ENCODE measurements around the gene RBP5. TPM values are rescaled to one million over a fixed set of nuclear protein-coding genes. Genes with fewer than 3 reads are reported as not detected.
A peak's percentile ranks its signal among the peaks of the same experiment; 100 is the strongest.

Gene RBP5
- total and polyA plus RNA-seq, 8 donors = 3.3 to 5.3 (median 5.0) TPM; not detected in 5

DNA sequence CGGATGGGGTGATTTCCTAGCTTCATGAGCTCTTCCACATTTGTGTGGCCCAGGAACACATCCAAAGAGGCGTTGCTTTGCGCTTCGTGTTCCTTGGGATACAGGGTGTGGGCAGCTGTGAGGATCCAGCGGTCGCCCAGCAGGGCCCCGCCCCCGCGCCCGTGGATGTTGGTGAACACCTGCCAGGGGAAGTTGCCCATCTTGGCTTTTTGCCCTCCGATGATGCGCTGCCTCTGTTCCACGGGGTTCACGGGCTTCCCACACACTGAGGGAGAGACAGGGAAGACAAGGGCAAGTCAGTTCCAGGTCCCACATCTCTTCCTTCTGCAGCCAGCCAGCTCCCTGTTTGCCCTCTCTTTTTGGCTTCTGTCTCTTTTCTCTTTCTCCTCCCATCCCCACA, 47.7 kb downstream of the RBP5 start:
- Histone ChIP-seq H3K4me3 (no peak overlapping the region), H3K9me3 (no peaks in the 10 kb centered on the region), H3K27ac (peak overlapping the region in 3 of 5 donors; percentile 47 to 82 (median 79)), H3K4me1 (peaks cover 8 to 22% (median 15%) of the 10 kb centered on the region in 4 donors), H3K36me3 (peaks cover 15 to 48% (median 46%) of the 10 kb centered on the region in 4 donors), H3K27me3 (no peaks in the 10 kb centered on the region)
- no peak for DNase-seq
- TF ChIP-seq, protein P1, sequence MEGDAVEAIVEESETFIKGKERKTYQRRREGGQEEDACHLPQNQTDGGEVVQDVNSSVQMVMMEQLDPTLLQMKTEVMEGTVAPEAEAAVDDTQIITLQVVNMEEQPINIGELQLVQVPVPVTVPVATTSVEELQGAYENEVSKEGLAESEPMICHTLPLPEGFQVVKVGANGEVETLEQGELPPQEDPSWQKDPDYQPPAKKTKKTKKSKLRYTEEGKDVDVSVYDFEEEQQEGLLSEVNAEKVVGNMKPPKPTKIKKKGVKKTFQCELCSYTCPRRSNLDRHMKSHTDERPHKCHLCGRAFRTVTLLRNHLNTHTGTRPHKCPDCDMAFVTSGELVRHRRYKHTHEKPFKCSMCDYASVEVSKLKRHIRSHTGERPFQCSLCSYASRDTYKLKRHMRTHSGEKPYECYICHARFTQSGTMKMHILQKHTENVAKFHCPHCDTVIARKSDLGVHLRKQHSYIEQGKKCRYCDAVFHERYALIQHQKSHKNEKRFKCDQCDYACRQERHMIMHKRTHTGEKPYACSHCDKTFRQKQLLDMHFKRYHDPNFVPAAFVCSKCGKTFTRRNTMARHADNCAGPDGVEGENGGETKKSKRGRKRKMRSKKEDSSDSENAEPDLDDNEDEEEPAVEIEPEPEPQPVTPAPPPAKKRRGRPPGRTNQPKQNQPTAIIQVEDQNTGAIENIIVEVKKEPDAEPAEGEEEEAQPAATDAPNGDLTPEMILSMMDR (IDR thresholded peaks at IDR 0.05) = no peak
- TF ChIP-seq EP300 (IDR thresholded peaks at IDR 0.05) = no peak
- TF ChIP-seq POLR2AphosphoS5 (IDR thresholded peaks at IDR 0.05) = no peak
- no peak for TF ChIP-seq POLR2A (IDR thresholded peaks at IDR 0.05)
- intact Hi-C loops (cut with DNase I; ENCODE audit: low total_unique reads) = no loop called here
- WGBS, 5 donors = 79 to 88% (median 84%) methylated on average over 14 of the region's 14 CpGs

DNA sequence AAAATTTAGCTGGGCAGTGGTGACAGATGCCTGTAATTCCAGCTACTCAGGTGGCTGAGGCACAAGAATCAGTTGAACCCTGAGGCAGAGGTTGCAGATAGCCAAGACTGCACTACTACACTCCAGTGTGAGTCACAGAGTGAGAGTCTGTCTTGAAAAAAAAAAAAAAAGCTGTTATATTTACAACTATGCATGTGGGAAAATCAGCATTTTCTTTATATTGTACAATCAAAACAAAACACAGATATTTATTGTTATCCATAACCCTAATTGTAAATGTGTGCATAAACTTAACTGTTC, 48.9 kb downstream of the RBP5 start:
- intact Hi-C loops (cut with DNase I; ENCODE audit: low total_unique reads) = no loop called here
- H3K4me1 ChIP-seq = peaks cover 8 to 22% (median 15%) of the 10 kb centered on the region in 4 donors
- no peak for DNase-seq
- H3K36me3 ChIP-seq = peaks cover 7 to 36% (median 35%) of the 10 kb centered on the region in 4 donors
- H3K27ac ChIP-seq = peak overlapping the region; percentile 33 to 82 (median 75)
- no peaks in the 10 kb centered on the region for H3K9me3 ChIP-seq
- TF ChIP-seq POLR2A (IDR thresholded peaks at IDR 0.05) (no peak), EP300 (IDR thresholded peaks at IDR 0.05) (no peak), POLR2AphosphoS5 (IDR thresholded peaks at IDR 0.05) (no peak)
- TF ChIP-seq, protein P1 (IDR thresholded peaks at IDR 0.05) = no peak
- no peak overlapping the region for H3K4me3 ChIP-seq
- H3K27me3 ChIP-seq = no peaks in the 10 kb centered on the region

DNA sequence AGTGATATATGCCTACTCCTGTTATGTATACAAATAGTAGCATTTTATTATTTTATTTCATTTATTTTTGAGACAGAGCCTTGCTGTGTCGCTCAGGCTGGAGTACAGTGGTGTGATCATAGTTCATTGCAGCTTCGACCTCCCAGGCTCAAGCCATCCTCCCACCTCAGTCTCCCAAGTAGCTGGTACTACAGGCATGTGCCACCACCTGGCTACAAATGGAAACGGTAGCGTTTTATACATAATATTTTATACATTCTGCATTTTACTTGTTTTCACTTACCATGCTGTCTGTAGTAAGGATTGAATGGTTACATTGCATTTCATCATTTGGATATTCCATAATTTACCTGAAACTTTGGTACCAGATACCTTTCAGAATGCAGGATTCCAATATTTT, 50.5 kb downstream of the RBP5 start:
- Histone ChIP-seq H3K9me3 (no peaks in the 10 kb centered on the region), H3K4me3 (no peak overlapping the region), H3K27ac (no peak overlapping the region), H3K27me3 (no peaks in the 10 kb centered on the region), H3K36me3 (peaks cover 7 to 29% (median 29%) of the 10 kb centered on the region in 4 donors), H3K4me1 (peaks cover 8 to 22% (median 15%) of the 10 kb centered on the region in 4 donors)
- TF ChIP-seq, protein P1 (IDR thresholded peaks at IDR 0.05) = no peak
- TF ChIP-seq POLR2AphosphoS5 (IDR thresholded peaks at IDR 0.05) (no peak), EP300 (IDR thresholded peaks at IDR 0.05) (no peak), POLR2A (IDR thresholded peaks at IDR 0.05) (no peak)
- 53 to 69% (median 56%) methylated on average over 4 of the region's 4 CpGs for WGBS, 5 donors
- intact Hi-C loops (cut with DNase I; ENCODE audit: low total_unique reads) = no loop called here
- DNase-seq = no peak

DNA sequence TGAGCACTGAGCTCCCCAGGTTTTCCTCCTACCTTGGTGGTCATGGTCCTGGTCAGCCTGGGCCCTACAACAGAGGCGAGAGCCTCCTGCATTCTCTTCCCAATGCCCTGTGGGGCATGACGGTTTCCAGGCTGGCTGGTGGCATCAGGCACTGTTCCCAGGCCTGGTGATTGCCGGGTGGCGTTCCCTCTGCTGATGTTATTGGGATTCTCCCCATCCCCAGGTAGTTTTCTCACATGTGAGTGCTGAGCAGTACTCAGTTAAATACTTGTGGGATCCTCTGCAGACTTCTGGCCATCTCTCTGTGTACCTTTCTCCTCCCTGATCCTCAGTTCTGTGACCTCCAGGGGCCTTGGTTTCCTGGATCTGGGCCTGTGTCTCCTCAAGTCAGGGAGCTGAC, 52.2 kb downstream of the RBP5 start:
- DNase-seq = no peak
- Histone ChIP-seq H3K36me3 (peaks cover 7 to 14% (median 12%) of the 10 kb centered on the region in 4 donors), H3K4me1 (peaks cover 8 to 22% (median 15%) of the 10 kb centered on the region in 4 donors), H3K27ac (peak overlapping the region in 2 of 5 donors; percentile 7 to 18), H3K4me3 (no peak overlapping the region), H3K27me3 (no peaks in the 10 kb centered on the region), H3K9me3 (no peaks in the 10 kb centered on the region)
- TF ChIP-seq POLR2A (IDR thresholded peaks at IDR 0.05) = no peak
- TF ChIP-seq, protein P1 (IDR thresholded peaks at IDR 0.05) = no peak
- WGBS, 5 donors = 90 to 100% (median 94%) methylated on average over 4 of the region's 4 CpGs
- intact Hi-C loops (cut with DNase I; ENCODE audit: low total_unique reads) = no loop called here

Data from stomach (tissue), 9 donors.